Measurements from ENCODE around the gene NOP53.
A peak's percentile ranks its signal among the peaks of the same experiment; 100 is the strongest.
"Not testable (repeated sequence)": the region's sequence is repeated elsewhere in the genome, so short reads cannot be mapped to it uniquely, and the experiment has no call there.

NOP53 gene

GRCh38 chr19:47745010-47745901 lies at the start of gene NOP53:
TSS of gene NOP53 (plus strand) at chr19:47745546. CDS start at chr19:47745560, 14 bp downstream.
- DNase-seq, result peak; percentile 86

DNA sequence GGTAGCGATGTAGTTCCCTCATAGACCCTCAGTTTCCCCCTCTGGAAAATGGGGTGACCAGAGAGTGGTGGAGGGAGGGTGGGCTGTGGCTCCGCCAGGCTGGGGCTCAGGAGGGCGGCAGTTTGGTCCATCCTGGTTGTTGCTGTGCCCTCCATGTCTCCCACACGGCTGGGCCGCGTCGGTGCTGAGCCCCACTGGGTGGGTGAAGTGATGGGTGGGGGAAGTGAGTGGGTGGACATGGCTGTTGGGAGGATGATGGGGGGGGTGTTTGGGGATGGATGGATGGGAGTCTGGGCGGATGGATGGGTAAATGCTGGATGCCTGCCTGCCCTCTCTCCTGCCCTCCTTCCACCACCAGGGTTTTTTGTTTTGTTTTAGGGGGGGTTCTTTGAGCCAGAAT lies 48.7 kb upstream of the NOP53 start:
- DNase-seq, result no peak

DNA sequence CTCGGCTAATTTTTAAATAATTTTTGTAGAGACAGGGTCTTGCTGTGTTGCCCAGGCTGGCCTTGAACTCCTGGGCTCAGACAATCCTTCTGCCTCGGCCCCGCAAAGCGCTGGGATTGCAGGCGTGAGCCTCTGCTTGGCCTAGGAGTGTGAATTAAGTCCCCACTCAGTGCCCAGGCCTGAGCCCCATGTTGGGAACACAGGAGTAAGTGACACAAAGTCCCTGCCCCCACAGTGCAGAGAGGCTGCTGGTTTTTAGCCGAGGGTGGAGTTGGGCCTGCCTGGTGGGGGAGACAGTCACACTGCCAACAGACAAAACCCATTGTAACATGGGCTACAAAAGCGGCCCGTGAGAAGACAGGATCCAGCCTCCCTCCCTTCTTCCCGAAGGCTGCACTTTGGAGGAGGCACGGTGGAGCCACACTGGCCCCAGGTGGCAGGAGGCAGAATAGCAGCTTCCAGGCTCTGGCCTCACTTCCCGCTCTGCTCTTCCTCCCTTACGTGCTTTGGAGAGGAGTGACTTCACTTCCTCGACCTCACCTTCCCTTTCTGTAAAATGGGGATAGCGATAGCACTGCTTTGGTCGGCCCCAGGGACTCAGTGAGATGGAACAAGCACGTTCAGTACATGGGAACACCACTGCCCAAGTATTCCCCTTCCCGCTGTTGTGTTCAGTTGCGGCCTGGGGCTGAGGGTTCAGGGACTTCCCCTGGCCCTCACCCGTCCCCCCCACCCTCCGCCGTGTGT lies 47.3 kb upstream of the NOP53 start:
- peak; percentile 72 for DNase-seq

DNA sequence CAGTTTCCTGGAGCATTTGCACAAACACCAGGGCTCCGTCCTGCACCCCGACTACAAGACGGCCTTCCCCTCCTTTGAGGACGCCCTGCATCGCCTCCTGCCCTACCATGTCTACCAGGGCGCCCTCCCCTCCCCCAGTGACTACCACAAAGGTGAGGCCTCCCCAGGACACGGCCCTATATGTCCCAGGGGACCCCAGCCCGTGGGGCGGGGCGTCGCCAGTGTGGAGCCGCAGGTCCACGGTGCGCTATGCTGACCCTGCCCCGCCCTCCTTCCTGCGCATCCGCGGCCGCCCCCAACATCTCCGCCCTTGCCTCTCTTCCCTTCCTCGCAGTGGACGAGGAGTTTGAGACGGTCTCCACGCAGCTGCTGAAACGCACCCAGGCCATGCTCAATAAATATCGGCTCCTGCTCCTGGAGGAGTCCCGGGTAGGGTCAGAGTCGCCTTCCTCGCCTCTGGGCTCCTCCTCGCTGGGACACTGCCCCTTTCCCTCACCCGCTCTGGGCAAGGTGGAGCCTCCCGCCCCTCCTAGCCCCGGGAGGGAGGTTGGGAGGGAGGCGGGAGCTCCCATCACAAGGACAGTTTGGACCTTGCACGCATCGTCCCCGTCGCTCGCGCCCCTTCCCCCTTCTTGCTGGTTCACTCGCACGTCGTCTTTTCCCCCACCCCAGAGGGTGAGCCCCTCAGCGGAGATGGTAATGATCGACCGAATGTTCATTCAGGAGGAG lies 46.6 kb upstream of the NOP53 start:
- DNase-seq, result no peak

DNA sequence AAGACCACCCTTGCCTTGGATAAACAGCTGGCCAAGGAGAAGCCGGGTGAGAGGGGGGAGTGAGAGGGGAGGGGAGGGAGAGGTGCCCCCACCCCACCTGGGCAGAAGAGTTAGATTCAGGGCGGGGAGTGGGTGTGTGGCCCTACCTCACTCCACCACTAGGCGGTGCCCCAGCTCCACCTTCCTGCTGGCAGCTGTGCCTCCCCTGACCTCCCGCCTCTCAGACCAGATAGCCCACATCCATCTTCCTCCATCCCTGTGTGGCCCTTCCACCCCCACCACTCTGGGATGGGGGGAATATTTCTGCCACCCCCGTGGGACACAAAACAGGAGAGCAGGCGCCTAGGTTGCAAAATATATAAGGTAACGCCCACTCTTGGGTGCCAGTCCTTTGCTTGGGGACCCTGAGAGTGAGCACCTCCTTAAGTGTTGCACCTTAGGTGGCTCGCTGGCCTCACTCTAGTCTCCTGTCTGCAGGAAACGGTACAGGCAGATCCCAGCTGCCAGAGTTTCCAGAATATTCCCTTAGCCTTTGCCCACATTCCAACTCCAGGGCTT lies 45.9 kb upstream of the NOP53 start:
- peak; percentile 5 for DNase-seq

DNA sequence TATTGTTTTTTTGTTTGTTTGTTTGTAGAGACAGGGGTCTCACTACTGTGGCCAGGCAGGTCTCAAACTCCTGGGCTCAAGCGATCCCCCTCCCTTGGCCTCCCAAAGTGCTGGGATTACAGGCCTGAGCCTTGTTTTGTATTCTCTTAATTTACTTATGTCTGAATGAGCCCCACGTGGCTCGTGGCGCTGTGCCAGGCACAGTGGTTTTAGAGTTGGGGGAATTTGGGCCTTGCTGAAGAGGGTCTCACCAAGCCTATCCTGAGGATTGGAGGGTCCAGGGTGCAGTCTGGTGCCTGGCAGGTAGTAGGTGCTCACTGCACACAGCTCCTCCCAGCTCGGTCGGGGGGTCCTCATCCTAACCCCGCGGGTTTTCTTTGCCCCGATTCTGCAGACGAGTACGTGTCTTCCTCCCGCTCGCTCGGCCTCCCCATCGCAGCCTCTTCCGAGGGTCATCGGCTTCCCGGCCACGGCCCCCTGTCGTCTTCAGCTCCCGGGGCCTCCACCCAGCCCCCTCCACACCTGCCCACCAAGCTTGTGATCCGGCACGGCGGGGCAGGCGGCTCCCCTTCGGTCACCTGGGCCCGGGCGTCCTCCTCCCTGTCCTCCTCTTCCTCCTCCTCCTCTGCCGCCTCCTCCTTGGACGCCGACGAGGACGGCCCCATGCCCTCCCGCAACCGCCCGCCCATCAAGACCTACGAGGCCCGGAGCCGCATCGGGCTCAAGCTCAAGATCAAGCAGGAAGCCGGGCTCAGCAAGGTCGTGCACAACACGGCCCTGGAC lies 44.2 kb upstream of the NOP53 start:
- DNase-seq, result no peak

DNA sequence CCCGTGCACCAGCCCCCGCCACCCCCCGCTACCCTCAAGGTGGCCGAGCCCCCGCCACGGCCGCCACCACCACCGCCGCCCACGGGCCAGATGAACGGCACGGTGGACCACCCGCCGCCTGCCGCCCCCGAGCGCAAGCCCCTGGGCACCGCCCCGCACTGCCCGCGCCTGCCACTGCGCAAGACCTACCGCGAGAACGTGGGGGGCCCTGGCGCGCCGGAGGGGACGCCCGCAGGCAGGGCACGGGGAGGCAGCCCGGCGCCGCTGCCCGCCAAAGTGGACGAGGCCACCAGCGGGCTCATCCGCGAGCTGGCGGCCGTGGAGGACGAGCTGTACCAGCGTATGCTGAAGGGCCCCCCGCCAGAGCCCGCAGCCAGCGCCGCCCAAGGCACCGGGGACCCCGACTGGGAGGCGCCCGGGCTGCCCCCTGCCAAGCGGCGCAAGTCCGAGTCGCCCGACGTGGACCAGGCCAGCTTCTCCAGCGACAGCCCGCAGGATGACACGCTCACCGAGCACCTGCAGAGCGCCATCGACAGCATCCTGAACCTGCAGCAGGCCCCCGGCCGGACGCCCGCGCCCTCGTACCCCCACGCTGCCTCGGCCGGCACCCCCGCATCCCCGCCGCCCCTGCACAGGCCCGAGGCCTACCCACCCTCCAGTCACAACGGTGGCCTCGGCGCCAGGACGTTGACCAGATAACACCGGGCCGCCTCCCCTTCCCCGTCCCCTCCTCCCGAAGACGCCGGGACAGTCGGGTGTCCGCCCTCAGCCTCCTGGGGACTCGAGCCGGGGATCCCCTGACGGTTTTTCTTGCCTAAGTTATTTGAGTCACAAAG lies 43.4 kb upstream of the NOP53 start:
- DNase-seq, result no peak

DNA sequence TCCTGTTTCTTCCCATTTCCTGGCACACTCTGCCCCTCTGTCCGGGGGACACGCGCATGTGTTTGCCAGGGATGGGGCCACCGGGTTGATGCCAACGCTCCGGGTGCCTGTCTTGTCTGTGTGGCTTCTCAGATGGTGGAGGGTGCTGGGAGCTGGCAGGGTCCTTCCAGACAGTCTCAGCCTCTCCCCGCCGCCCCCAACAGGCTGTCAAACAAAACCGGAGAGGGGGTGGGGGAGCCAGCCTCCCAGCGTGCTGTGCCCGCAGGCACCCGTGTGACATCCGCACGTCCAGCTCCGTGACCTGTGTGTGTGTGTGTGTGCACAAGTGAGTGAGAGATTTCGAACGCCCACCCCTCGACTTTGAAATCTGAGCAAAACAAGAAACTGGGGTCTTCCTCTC lies 42.7 kb upstream of the NOP53 start:
- no peak for DNase-seq

GRCh38 chr19:47703301-47703700 lies 42.0 kb upstream of the NOP53 start:
- DNase-seq, result no peak

DNA sequence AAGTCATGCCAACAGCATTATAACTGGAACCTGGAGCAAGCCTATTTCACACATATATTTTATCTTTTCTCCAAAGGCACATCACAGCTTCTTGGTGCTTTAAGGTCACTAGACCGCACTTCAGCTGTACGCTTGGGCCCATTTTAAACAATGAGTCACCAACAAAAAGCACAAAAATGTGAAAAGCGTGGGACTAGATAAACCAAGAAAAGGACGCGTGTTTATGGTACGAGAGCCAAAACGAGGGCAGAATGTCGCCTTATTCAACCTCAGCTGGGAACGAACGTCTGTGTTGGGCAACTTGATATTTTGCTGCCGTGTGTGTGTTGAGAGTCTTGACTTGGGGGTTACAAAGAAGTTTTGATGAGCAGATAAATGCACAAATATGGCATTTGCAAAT lies 41.3 kb upstream of the NOP53 start:
- DNase-seq, result no peak

DNA sequence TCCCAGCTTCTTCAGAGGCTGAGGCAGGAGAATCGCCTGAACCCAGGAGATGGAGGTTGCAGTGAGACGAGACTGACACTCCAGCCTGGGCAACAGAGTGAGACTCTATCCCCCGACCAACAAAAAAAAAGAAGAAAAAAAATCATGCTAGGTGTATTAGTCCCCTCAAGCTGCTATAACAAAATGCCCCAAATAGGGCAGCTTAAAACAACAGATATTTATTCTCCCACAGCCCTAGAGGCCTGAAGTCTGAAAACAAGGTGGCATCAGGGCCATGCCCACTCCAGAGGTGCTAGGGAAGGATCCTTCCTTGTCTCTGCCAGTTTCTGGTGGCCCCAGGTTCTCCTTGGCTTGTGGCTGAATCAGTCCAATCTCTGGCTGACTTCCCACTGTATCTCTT lies 40.7 kb upstream of the NOP53 start:
- DNase-seq, result no peak

GRCh38 chr19:47707135-47707925 lies 38.0 kb upstream of the NOP53 start:
- peak; percentile 63 for DNase-seq

DNA sequence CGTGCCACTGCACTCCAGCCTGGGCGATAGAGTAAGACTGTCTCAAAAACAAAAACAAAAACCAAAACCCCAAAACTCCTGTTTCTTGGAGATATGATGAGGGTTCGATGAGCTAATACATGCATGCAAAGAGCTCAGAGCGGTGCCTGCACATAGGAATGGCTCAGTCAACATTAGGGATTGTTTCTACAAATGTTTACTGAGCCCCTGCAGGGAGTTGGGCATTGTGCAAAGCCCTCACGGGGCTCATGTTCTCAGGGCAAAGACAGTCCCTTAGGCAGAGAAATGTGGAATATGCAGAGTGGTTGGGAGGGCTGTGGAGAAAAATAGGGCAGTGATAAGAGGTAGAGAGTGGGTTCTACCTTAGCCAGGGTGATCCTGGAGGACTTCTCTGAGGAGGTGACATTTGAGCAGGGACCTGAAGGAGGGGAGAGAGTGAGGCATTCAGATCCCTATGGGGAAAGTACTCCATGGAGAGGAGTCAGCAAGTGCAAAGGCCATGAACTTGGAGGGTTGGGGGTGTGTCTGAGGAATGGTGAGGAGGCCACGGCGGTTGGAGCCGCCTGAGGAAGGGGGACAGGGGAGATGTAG lies 33.6 kb upstream of the NOP53 start:
- DNase-seq, result no peak

- peak; percentile 84 for DNase-seq
These were observed 32.0 kb upstream of the NOP53 start, which contains the start of gene EHD2 for GRCh38 chr19:47713046-47714021. TSS of gene EHD2 (plus strand) at chr19:47713422. CDS start at chr19:47716613, 3,191 bp downstream.

GRCh38 chr19:47714339-47714738 lies 31.0 kb upstream of the NOP53 start:
- no peak for DNase-seq

GRCh38 chr19:47714855-47715254 lies 30.5 kb upstream of the NOP53 start:
- not testable (repeated sequence) for DNase-seq

GRCh38 chr19:47716270-47716937 lies 28.9 kb upstream of the NOP53 start:
- no peak for DNase-seq
